Measurements from ENCODE around the gene EHD3. TPM values are rescaled to one million over a fixed set of nuclear protein-coding genes. Genes with fewer than 3 reads are reported as not detected.

EHD3 gene
- total and polyA plus RNA-seq, 10 of the 15 experiments (the other 5 are each of a cell fraction or from before 2014, with no cell fraction given): 1.1 to 10.9 (median 8.2) TPM

DNA sequence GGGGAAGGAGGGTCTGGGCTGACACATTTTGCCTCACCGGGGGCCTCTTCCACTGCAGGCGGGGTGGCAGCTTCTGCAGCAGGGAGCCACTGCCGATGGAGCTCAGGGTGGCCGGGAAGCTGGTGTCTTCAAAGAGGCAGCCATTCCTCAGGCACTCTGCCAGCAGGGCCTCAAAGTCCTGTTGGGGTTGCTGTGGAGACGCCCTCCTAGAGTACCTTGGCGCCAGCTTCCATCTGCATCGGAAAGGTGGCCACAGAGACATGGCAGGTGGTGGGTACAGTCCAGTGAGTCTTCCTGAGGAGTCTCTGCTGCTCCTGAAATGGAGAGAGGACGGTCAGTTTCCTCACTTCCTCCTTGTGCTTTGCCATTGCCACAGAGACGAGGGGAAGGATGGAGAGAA is 28.8 kb upstream of the EHD3 start:
- H3K79me2 ChIP-seq (ENCODE audit: control insufficient read depth, insufficient read depth, low read length): no peaks in the 10 kb centered on the region
- no peak for DNase-seq (ENCODE audit: low read depth, low spot score)
- ATAC-seq: no peak
- H3K9me3 ChIP-seq (replicated peaks; ENCODE audit: control insufficient read depth, insufficient read depth, low read length): no peaks in the 10 kb centered on the region
- WGBS (ENCODE audit: insufficient coverage, insufficient replicate concordance, low lambda C conversion rate, missing lambda C conversion rate): 33% methylated on average over 9 of the region's 9 CpGs
- no peak overlapping the region for H3K4me2 ChIP-seq (ENCODE audit: control insufficient read depth, insufficient read depth)
- no peak overlapping the region for H3K4me3 ChIP-seq
- in situ Hi-C loops (cut with MboI) (no loop called here), intact Hi-C loops (cut with micrococcal nuclease; ENCODE audit: unreplicated experiment) (no loop called here)
- no peaks in the 10 kb centered on the region; a peak in 2 of 4 replicates for H3K27me3 ChIP-seq (replicated peaks in 1 of 2; ENCODE audit: control insufficient read depth in 2 of 2, insufficient read depth in 2 of 2, low read length in 1 of 2)
- POLR2A ChIA-PET: no interaction called here
- peaks cover 4% of the 10 kb centered on the region; the same call in 1 of the 2 replicates for H3K4me1 ChIP-seq (ENCODE audit: control insufficient read depth, insufficient read depth, low read length)
- TF ChIP-seq CBX5 (IDR thresholded peaks at IDR 0.05; ENCODE audit: low read depth): no peak
- TF ChIP-seq, protein P1, sequence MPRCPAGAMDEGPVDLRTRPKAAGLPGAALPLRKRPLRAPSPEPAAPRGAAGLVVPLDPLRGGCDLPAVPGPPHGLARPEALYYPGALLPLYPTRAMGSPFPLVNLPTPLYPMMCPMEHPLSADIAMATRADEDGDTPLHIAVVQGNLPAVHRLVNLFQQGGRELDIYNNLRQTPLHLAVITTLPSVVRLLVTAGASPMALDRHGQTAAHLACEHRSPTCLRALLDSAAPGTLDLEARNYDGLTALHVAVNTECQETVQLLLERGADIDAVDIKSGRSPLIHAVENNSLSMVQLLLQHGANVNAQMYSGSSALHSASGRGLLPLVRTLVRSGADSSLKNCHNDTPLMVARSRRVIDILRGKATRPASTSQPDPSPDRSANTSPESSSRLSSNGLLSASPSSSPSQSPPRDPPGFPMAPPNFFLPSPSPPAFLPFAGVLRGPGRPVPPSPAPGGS (IDR thresholded peaks at IDR 0.05; ENCODE audit: borderline replicate concordance, insufficient read depth, low read depth, low read length, poor library complexity, severe bottlenecking): no peak
- no peak for TF ChIP-seq TCF7 (IDR thresholded peaks at IDR 0.05; ENCODE audit: borderline replicate concordance)
- no peak for TF ChIP-seq ESRRA (IDR thresholded peaks at IDR 0.05; ENCODE audit: low read length)
- TF ChIP-seq, protein P2, sequence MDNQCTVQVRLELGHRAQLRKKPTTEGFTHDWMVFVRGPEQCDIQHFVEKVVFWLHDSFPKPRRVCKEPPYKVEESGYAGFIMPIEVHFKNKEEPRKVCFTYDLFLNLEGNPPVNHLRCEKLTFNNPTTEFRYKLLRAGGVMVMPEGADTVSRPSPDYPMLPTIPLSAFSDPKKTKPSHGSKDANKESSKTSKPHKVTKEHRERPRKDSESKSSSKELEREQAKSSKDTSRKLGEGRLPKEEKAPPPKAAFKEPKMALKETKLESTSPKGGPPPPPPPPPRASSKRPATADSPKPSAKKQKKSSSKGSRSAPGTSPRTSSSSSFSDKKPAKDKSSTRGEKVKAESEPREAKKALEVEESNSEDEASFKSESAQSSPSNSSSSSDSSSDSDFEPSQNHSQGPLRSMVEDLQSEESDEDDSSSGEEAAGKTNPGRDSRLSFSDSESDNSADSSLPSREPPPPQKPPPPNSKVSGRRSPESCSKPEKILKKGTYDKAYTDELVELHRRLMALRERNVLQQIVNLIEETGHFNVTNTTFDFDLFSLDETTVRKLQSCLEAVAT (IDR thresholded peaks at IDR 0.05): no peak
- TF ChIP-seq EGR1 (IDR thresholded peaks at IDR 0.05; ENCODE audit: borderline replicate concordance in 1 of 2, low read depth in 2 of 2, low read length in 2 of 2): no peak
- no peak for TF ChIP-seq SIX5 (IDR thresholded peaks at IDR 0.05; ENCODE audit: low read depth, low read length, severe bottlenecking)
- TF ChIP-seq, protein P3, sequence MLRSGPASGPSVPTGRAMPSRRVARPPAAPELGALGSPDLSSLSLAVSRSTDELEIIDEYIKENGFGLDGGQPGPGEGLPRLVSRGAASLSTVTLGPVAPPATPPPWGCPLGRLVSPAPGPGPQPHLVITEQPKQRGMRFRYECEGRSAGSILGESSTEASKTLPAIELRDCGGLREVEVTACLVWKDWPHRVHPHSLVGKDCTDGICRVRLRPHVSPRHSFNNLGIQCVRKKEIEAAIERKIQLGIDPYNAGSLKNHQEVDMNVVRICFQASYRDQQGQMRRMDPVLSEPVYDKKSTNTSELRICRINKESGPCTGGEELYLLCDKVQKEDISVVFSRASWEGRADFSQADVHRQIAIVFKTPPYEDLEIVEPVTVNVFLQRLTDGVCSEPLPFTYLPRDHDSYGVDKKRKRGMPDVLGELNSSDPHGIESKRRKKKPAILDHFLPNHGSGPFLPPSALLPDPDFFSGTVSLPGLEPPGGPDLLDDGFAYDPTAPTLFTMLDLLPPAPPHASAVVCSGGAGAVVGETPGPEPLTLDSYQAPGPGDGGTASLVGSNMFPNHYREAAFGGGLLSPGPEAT (IDR thresholded peaks at IDR 0.05; ENCODE audit: low read depth): no peak
- no peak for TF ChIP-seq ZZZ3 (IDR thresholded peaks at IDR 0.05; ENCODE audit: control insufficient read depth, insufficient read length, low read depth)
- TF ChIP-seq, protein P4, sequence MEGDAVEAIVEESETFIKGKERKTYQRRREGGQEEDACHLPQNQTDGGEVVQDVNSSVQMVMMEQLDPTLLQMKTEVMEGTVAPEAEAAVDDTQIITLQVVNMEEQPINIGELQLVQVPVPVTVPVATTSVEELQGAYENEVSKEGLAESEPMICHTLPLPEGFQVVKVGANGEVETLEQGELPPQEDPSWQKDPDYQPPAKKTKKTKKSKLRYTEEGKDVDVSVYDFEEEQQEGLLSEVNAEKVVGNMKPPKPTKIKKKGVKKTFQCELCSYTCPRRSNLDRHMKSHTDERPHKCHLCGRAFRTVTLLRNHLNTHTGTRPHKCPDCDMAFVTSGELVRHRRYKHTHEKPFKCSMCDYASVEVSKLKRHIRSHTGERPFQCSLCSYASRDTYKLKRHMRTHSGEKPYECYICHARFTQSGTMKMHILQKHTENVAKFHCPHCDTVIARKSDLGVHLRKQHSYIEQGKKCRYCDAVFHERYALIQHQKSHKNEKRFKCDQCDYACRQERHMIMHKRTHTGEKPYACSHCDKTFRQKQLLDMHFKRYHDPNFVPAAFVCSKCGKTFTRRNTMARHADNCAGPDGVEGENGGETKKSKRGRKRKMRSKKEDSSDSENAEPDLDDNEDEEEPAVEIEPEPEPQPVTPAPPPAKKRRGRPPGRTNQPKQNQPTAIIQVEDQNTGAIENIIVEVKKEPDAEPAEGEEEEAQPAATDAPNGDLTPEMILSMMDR (IDR thresholded peaks at IDR 0.05 in 2 of 3, conservative IDR thresholded peaks at IDR 0.05 in 1 of 3; ENCODE audit: control insufficient read depth in 2 of 3, extremely low read depth in 1 of 3, insufficient read depth in 1 of 3, low read depth in 3 of 3, low read length in 3 of 3): no peak
- no peak for TF ChIP-seq POLR2AphosphoS5 (IDR thresholded peaks at IDR 0.05; ENCODE audit: low read length)
- no peak for TF ChIP-seq CEBPB (IDR thresholded peaks at IDR 0.05; ENCODE audit: borderline replicate concordance in 1 of 2, low read depth in 2 of 2, low read length in 2 of 2)
- TF ChIP-seq RFX5 (IDR thresholded peaks at IDR 0.05; ENCODE audit: low read depth, low read length): no peak
- TF ChIP-seq STAT1 (conservative IDR thresholded peaks at IDR 0.05): no peak
- TF ChIP-seq RUNX3 (IDR thresholded peaks at IDR 0.05; ENCODE audit: low read length): no peak
- no peak for TF ChIP-seq NR2F1 (conservative IDR thresholded peaks at IDR 0.05)
- TF ChIP-seq RB1 (IDR thresholded peaks at IDR 0.05; ENCODE audit: borderline replicate concordance): no peak
- no peak for TF ChIP-seq TARDBP (IDR thresholded peaks at IDR 0.05; ENCODE audit: borderline replicate concordance)
- FAIRE-seq: no peak
- no TSS peak for BruUV-seq (replicated peaks)
- no peaks in the 10 kb centered on the region for H4K20me1 ChIP-seq (ENCODE audit: control insufficient read depth, insufficient read depth)
- H2AFZ ChIP-seq (ENCODE audit: control insufficient read depth, low read depth, low read length): no peak overlapping the region
- no peak overlapping the region for H3K27ac ChIP-seq (ENCODE audit: control insufficient read depth, insufficient read depth)
- SMC1A ChIA-PET (ENCODE audit: uncharacterized antibody, unreplicated experiment): no interaction called here
- no peak overlapping the region for H3K9ac ChIP-seq (ENCODE audit: control insufficient read depth, insufficient read depth, low read length)
- RAD21 ChIA-PET (ENCODE audit: unreplicated experiment): interaction anchor here (1.5 kb wide), 1 partner anchor 32 kb away, joined by 3 read pairs; no protein-coding TSS in a partner anchor
- CTCF ChIA-PET: interaction anchor here (1.5 kb wide), 1 partner anchor 490 kb away, joined by 3 read pairs; no protein-coding TSS in a partner anchor
- no peaks in the 10 kb centered on the region for H3K36me3 ChIP-seq (ENCODE audit: control insufficient read depth in 2 of 2, insufficient read depth in 2 of 2, low read length in 1 of 2)
